HG02884 (cell line): ENCODE results near the gene WDR62.

Source experiments
- ATAC-seq: cut with Tn5 transposase; IDR thresholded peaks from one replicate; pipeline ENCODE4 v1.9.1; 2021; ENCODE audit warnings: mild to moderate bottlenecking, moderate library complexity; ENCODE audit not compliant: unreplicated experiment

Gene WDR62

DNA sequence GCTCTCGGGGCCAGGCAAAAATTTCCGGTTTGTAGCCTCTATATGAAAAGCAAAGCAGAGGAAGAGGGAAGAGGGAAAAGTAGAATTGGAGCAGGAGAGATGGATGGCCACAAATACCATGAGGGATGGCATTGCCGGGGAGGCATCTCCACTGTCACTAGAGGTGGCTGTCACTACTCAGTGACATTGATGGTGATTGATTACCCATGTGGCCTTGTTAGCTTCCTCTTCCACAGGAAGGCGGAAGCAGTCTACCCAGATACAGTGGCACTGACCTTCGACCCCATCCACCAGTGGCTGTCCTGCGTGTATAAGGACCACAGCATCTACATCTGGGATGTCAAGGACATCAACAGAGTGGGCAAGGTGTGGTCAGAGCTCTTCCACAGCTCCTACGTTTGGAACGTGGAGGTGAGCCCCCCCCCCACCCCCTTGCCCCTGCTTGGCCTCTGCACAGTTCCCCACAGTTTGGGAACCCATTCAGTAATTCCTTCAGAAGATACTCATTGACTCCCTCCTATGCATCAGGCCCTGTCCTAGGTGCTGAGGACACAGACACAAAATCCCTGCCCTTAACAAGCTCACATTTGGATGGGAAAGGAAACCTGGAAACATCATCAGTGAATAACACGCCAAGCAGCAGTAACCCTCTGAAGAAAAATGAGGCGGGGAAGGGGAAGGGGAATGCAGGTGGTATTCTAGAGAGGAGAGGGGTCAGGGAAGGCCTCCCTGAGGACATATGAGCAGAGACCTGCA is 18.6 kb downstream of the WDR62 start:
- ATAC-seq = no peak

DNA sequence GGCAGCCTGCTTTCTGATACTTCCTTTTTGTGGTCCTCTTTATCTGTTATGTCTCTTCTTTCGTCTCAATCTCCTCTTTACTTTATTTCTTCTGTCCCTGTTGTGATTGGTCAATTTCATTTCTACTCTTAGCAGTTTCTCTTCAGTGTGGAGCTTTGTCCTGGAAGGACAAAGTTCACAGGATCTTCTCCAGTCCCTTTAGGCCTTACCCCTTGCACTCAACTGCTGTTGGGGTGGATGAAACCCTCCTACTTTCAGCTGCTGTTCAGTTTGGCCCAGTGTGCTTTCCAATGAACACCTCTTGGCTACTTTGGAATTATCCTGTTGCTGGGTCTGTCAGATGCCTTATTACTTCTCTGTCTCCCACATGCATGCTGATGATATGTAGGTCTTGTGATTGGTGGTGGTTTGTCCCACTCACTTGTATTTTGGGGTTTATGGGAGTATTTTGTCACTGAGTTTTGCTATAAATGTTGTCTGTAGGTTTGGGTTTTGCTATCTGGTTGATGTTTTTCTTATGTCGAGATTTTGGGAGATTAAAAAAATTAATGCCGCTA is 24.8 kb downstream of the WDR62 start:
- ATAC-seq = no peak

DNA sequence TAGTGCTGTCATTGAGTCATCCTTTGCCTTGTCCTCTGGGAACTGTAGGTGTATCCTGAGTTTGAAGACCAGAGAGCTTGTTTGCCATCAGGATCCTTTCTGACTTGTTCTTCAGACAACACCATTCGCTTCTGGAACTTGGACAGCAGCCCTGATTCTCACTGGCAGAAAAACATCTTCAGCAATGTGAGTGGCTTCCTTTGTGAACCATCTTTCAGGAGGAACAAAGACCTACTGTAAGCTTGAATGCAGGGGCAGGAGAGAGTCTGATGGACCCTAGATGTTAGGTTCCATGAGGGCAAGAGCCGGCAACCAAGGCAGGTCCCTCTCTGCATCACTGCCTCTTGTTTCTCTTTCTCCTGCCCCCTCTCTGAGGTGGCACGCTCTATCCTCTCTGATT is 26.7 kb downstream of the WDR62 start:
- no peak for ATAC-seq

DNA sequence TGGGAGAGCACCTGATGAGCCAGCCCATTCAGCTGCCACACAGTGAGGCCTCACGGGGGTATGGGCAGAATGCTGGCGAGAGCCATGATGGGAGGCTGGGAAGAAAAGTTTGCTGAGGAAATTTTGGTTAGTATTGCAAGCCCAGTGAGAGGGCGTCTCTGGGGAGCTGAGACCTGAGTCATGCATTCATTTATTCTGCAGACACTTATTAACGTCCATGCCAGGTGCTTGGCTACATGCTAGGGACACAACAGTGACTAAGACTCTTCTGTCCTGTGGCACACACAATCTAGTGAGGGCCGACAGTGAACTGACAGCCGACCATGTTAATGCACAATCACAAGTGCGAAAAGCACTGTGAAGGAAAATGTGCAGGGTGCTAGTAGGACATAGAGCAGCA is 27.2 kb downstream of the WDR62 start:
- no peak for ATAC-seq

DNA sequence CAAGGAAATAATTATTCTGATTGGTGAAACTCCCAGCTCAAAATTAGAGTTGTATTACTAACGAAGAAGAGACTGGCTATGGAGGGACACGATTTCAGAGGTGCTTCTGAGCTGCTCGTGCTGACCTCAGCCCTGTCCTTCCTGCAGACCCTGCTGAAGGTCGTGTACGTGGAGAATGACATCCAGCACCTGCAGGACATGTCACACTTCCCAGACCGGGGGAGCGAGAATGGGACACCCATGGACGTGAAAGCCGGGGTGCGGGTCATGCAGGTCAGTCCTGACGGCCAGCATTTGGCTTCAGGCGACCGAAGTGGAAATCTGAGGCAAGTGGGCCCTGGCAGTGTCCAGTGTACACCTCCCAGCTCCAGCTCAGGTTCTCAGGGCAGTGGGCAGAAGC is 28.2 kb downstream of the WDR62 start:
- no peak for ATAC-seq

DNA sequence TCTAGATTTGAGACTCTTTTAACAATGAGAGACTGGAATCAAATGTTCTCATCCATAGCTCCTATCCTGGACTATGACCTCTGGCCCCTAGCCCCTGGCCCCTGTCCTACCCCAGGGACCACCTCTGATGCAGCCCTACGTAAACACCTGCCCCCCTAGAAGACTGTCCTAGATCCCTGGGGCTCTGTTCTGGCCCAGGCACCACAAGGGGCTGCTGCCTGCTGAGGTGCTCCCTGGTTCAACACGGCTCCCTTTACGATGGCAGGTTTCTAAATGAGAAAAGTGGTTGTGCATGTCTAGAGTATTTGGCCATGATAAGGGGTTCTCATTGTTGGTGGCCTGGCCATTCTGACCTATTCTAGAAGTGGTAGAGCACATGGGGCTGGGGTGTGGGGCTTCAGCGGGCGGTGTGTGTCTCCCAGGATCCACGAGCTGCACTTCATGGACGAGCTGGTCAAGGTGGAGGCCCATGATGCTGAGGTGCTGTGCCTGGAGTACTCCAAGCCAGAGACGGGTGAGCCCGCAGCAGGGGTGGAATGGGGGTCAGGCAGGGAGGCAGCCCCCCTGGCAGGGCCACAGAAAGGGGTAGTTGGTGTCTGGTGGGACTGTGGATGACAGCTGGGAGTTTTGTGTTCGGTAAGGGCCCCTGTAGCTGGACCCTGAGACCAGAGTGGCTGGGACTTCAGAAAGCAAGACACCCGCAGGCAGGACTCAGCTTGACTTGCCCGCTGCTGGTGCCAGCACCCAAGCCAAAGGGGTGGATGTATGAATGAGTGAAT is 29.7 kb downstream of the WDR62 start:
- no peak for ATAC-seq

DNA sequence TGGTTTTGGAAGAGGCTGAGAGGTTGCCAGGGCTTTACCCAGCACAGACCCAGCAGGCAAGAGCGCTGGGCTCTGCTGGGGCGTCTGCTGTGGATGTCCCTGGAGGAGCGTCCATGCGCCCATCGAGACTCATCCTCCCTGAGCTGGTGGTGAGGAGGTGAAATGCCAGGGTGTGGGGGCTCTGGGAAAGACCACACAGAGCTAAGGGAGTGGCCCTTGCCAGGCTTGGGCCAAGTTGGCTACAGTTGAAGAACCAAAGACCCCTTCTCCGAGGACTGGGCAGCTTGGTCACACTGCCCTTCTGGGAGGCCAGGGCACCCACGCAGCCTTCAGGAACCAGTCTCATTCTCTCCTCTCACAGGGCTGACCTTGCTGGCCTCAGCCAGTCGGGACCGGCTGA is 31.6 kb downstream of the WDR62 start:
- no peak for ATAC-seq

DNA sequence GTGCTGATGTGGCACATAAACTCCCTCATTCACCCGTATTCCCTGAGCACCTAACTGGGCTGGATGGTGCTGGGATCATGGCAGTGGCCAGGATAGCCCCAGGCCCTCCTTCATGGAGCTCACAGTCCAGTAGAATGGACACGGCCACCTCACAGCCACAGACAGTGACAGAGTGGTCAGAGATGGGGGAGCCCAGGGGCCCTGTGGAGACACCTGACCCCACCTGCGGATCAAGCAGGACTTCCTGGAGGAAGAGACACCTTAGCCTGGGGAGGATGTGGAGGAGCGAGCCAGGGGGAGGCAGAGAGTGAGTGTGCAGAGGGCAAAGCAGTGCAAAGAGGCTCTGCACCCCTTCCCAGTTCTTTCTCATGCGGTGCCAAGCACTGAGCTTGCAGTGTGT is 35.1 kb downstream of the WDR62 start:
- no peak for ATAC-seq

DNA sequence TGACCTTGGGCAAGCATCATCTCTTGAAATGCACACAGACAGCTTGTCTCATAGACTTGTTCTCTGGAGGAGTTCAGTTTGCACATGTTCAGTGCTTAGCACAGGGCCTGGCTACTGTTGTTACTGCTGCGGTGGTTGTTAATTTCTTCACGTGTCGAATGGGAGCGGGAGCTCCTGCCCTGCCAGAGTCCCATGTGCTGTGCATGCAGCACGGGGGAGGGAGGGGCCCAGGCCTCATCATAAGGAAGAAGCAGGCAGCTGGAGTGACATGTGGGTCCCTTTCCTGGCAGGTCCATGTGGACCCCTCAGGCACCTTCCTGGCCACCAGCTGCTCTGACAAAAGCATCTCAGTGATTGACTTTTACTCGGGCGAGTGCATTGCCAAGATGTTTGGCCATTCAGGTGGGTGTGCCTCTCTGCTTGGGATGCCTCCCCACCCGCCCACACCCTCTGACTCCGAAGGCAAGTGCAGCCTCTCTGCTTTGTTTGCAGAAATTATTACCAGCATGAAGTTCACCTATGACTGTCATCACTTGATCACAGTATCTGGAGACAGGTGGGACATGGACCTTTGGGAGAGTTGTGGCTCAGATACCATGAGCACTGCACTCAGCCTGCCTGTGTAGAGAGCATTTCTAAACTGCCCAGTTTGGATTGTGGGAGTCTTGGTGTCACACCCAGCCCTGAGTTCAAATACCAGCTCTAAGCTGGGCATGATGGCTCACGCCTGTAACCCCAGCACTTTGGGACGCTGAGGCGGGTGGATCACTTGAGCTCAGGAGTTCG is 36.4 kb downstream of the WDR62 start:
- ATAC-seq = no peak

DNA sequence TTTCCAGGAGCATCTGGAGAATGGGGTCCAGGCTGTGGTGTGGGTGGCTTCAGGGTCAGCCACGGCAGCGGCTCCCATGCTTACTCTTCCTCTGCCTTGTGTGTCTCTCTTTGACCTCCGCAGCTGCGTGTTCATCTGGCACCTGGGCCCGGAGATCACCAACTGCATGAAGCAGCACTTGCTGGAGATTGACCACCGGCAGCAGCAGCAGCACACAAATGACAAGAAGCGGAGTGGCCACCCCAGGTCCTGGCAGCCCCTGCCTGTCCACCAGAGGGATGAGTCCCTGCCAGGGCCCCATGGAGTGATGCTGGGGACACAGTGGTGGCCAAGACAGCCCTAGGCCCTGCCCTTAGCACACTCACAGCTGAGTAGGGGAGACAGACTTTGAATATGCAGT is 37.9 kb downstream of the WDR62 start:
- no peak for ATAC-seq

DNA sequence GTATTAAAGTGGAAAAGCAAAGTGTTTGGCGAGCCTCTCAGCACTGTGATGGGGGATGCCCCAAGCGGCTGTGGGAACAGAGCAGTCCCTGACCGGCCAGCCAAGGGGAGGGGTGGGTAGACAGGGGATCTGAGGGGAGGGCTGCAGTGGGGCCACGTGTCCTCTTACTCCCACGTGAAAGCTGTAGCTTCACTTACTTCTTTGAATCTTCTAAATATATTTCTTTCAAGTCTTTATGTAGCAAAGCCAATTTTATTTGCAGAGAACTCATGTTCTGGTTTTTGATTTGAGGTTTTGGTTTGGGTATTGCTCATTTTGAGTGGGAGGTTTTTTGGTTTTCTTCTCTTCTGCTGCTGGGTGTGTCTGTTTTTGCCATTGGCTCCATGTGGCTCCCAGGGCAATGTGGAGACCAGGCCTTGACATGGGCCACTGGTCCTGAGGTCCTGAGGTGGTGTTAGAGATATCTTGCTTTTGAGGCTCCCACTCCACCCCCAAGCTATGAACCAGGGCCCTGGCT is 38.5 kb downstream of the WDR62 start:
- peak; percentile 55 for ATAC-seq

DNA sequence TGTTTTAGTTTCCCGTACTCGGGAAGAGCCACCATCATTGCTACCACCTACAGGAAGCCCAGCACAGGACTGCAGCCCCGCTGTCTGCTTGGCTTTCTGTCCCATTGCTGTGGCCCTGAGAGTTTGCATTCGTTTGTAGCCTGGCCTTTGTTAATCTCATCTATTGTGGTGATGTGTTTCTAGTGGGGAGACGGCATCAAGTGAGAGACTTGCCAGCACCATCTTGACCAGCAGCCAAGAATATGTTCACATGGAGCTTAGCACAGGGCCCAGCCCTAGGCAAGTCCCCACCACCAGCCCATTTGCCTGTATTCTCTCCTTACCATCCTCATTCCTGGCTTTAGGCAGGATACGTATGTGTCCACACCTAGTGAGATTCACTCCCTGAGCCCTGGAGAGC is 39.0 kb downstream of the WDR62 start:
- no peak for ATAC-seq

DNA sequence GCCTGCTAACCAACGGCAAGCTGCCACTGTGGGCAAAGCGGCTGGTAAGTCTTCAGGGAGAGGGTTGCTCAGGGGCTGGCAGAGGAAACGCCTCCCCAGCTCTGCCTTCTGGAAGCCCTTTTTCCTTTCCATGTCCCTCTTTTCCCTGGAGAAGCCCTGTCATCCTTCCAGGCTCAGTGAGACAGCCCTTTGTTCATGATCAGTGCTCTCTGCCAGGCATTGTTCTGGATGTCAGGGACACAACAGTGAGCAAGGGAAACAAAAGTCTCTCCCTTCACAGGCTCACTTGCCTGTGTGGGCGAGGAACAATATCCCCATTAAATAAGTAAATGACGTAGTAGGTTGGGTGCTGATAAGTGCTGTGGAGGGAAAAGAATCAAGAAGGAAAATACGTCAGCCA is 42.3 kb downstream of the WDR62 start:
- ATAC-seq = no peak

DNA sequence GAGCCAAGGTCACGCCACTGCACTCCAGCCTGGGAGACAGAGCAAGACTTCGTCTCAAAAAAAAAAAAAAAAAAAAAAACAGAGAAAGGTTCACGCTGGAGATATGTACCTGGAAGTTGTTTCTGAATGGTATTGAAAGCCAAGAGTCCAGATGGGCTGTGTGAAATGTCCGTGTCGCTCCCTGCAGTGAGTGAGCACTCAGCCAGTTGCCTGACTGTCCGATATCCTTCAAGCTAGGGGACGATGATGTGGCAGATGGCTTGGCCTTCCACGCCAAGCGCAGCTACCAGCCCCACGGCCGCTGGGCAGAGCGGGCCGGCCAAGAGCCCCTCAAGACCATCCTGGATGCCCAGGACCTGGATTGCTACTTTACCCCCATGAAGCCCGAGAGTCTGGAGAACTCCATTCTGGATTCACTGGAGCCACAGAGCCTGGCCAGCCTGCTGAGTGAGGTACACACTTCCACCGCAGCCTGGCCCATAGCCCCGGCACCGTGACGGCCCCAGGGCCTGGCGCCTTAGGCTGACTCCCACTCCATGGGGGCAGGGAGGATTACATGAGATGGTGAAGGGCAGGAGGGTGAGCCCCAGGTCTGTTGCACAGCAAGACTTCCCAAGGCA is 44.6 kb downstream of the WDR62 start:
- no peak for ATAC-seq

DNA sequence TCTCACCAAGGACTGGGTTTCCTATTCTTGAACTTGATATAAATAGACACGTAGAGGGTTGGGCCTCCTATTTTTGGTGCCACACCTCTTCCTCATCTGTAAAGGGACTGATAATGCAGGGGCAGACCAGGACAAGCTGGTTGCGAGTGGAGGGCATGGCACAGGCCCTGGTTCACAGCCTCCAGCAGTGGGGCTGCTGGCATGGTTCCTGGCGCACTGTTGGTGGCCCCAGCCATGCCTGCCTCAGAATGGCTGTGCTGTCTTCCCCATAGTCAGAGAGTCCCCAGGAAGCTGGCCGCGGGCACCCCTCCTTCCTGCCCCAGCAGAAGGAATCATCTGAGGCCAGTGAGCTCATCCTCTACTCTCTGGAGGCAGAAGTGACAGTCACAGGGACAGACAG is 45.8 kb downstream of the WDR62 start:
- ATAC-seq = no peak

DNA sequence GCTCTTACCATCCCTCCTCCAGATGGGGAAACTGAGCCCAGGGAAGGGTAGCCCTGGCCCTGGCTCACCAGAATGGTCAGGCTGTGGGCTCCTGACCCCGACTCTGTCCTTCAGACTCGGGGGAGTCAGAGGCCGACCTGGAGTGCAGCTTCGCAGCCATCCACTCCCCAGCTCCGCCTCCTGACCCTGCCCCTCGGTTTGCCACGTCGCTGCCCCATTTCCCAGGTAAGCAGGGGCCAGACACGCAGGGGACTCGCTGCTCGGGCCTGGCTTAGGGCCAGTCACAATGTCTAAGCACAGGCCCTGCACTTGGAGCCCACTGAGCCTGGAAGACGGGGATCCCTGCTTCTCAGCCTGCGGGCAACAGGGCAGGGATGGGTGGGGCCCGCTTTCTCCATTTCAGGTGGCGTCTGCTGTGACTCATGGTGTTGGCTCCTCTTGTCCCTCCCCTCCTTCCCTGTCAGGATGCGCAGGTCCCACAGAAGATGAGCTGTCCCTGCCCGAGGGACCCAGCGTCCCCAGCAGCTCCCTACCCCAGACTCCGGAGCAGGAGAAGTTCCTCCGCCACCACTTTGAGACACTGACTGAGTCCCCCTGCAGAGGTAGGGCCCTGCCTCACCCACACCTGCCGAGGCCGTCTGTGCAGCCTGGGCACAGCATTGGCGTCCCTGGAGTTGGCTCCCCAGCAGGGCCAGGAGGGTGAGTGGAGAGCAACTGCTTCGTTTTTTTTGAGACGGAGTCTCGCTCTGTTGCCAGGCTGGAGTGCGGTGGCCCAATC is 47.0 kb downstream of the WDR62 start:
- no peak for ATAC-seq

DNA sequence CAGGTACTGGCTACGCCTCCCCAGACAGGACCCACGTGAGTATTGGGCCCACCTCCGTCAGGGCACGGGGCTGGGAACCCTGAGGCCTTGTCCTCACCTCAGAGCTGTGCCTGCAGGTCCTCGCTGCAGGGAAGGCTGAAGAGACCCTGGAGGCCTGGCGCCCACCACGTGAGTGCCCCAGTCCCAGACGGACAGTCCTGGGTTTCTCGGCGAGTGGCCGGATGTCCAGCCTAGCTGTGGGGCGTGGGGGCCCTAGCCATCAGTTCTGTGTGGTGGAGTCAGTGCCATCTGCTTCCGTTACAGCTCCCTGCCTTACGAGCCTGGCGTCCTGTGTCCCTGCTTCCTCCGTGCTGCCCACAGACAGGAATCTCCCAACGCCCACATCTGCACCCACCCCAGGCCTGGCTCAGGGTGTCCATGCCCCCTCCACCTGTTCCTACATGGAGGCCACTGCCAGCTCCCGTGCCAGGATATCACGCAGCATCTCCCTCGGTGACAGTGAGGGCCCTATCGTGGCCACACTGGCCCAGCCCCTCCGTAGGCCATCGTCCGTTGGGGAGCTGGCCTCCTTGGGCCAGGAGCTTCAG is 48.4 kb downstream of the WDR62 start:
- no peak for ATAC-seq

DNA sequence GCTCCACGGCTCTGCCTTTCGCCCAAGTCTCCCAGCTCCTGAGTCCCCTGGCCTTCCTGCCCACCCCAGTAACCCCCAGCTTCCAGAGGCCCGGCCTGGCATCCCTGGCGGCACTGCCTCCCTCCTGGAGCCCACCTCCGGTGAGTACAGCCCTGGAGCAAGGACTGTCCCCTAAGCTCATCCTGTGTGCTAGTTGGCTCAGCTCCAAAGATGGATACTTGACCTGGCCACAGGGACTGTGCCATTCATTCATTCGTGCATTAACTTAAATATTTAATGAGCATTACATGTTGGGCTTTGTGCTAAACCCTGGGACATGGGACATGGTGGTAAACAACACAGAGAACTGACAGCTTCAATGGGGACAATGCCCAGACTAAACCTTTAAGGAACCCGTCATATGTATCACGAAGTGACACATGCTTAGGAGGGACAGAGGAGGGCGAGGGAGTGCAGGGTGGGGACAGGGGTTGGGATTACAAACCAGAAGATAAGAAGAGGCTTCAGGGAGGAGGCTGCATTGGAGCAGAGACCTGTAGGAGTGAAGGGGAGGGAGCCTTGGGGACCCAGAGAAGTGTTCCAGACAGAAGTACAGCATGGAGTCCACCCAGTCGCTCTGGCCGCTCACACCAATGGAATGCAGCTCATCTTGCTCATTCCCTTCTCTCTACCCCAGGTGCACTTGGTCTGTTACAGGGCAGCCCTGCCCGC is 49.3 kb downstream of the WDR62 start:
- ATAC-seq = no peak

DNA sequence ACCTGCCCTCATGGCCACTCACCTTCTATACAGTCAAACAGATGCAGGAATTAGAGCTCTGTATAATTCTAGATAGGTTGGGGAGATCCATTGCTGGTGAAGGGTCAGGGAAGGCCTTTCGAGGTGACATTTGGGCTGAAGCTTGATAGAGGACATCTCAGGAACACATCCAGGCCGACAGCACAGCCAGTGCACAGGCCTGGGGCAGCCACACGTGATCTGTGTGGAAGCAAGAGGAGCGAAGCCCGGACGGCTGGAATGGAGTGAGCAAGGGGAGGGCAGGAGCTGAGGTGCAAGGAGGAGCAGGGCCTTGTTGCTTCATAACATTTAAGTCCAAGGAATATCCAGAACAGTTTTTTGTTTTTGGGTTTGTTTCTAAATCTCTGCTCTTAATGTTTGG is 51.7 kb downstream of the WDR62 start:
- no peak for ATAC-seq
